ENCODE results near the gene CALHM5. TPM values are rescaled to one million over a fixed set of nuclear protein-coding genes. Genes with fewer than 3 reads are reported as not detected.

The CALHM5 gene
- total RNA-seq, 4 donors from 2014 or later, result 0.56 to 1.5 (median 0.82) TPM

DNA sequence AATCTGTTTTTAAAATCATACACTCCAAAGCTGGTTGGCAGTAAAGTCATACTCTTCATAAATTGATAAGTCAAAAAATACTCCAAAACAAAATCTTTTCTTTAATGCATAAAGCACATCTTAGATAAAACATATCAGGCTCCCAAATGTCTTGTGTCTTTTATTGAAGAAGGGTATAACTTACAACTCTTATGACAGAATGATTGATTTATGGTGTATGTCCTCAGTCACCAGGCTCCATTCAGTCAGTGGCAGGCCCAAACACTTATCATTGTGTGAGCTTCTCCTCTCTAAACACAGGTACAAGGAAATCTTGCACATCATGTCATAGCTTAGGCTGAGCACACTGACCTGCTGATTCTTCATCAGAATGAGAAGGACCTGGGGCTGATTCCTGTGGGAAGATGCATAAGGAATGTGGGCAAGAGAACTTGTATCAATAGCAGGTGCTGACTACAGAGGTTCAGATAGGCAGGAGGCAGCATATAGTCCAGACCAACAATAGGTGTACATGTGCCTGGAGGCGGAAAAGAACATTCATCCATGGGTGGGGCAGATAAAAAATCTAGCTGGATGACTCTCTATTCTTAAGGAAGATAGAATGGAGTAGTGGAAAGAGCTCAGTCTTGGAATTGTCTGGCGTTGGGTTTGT is 1.9 kb downstream of the CALHM5 start:
- ATAC-seq (no peak), DNase-seq (no peak)
- TF ChIP-seq POLR2A (IDR thresholded peaks at IDR 0.05) (no peak), CTCF (IDR thresholded peaks at IDR 0.05 in 4 of 5, conservative IDR thresholded peaks at IDR 0.05 in 1 of 5) (no peak)
- no peaks in the 10 kb centered on the region for H3K4me1 ChIP-seq
- intact Hi-C loops (cut with DNase I; ENCODE audit: low total_unique reads), result no loop called here
- H3K9me3 ChIP-seq, result no peaks in the 10 kb centered on the region
- H3K27me3 ChIP-seq, result no peaks in the 10 kb centered on the region
- H3K27ac ChIP-seq, result peak overlapping the region in 2 of 4 donors; percentile 69 to 71
- no peaks in the 10 kb centered on the region for H3K36me3 ChIP-seq
- in situ Hi-C loops (cut with MboI; ENCODE audit: low sequenced_read_pairs in 4 of 4), result no loop called here
- peak overlapping the region in 2 of 4 donors; percentile 47 to 52 for H3K4me3 ChIP-seq

DNA sequence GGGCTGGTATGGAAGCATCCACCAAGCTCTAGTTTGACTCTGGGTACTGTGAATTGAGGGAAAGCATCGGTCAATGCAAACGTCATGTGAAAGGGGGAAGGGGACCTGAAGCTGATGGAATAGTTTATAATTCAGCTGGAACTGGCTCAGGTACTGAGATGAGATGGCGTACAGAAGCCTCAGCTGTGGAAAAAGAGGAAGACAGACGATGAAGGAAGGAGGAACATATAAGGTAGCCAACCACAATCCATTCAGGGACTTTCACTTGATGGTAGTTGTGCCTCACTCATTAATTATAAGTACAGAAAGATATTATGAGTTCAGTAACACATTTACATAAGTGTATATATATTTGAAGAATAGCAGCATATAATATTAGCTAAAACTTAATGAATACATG is 2.7 kb downstream of the CALHM5 start:
- Histone ChIP-seq H3K4me1 (no peaks in the 10 kb centered on the region), H3K36me3 (no peaks in the 10 kb centered on the region), H3K4me3 (no peak overlapping the region), H3K27me3 (no peaks in the 10 kb centered on the region), H3K27ac (no peak overlapping the region), H3K9me3 (no peaks in the 10 kb centered on the region)
- in situ Hi-C loops (cut with MboI; ENCODE audit: low sequenced_read_pairs in 4 of 4) (no loop called here), intact Hi-C loops (cut with DNase I; ENCODE audit: low total_unique reads) (no loop called here)
- DNase-seq, result no peak
- no peak for ATAC-seq
- TF ChIP-seq POLR2A (IDR thresholded peaks at IDR 0.05) (no peak), CTCF (IDR thresholded peaks at IDR 0.05 in 4 of 5, conservative IDR thresholded peaks at IDR 0.05 in 1 of 5) (no peak)

DNA sequence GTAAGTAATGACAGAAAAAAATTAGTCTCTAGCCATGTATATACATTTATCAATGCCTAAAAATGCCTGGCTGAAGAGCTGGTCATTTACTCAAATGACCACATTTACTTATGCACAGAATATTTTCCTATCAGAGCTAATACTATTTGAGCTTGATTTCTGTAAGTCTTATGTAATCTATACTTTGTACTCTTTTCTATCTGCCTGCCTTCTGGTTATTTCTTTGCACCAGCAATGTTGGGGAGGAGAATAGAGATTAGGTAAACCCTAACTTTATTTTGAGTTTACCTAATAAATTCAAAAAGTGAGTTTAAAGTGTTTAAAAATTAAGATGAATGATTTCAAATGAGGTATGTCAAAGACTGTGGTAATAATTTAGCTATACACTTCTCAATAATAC is 3.7 kb downstream of the CALHM5 start:
- H3K36me3 ChIP-seq, result no peaks in the 10 kb centered on the region
- no peaks in the 10 kb centered on the region for H3K9me3 ChIP-seq
- in situ Hi-C loops (cut with MboI; ENCODE audit: low sequenced_read_pairs in 4 of 4), result no loop called here
- no peak overlapping the region for H3K4me3 ChIP-seq
- no peaks in the 10 kb centered on the region for H3K4me1 ChIP-seq
- no peak overlapping the region for H3K27ac ChIP-seq
- H3K27me3 ChIP-seq, result no peaks in the 10 kb centered on the region
- DNase-seq, result no peak
- ATAC-seq, result no peak
- intact Hi-C loops (cut with DNase I; ENCODE audit: low total_unique reads), result no loop called here
- no peak for TF ChIP-seq CTCF (IDR thresholded peaks at IDR 0.05 in 4 of 5, conservative IDR thresholded peaks at IDR 0.05 in 1 of 5)
- no peak for TF ChIP-seq POLR2A (IDR thresholded peaks at IDR 0.05)

DNA sequence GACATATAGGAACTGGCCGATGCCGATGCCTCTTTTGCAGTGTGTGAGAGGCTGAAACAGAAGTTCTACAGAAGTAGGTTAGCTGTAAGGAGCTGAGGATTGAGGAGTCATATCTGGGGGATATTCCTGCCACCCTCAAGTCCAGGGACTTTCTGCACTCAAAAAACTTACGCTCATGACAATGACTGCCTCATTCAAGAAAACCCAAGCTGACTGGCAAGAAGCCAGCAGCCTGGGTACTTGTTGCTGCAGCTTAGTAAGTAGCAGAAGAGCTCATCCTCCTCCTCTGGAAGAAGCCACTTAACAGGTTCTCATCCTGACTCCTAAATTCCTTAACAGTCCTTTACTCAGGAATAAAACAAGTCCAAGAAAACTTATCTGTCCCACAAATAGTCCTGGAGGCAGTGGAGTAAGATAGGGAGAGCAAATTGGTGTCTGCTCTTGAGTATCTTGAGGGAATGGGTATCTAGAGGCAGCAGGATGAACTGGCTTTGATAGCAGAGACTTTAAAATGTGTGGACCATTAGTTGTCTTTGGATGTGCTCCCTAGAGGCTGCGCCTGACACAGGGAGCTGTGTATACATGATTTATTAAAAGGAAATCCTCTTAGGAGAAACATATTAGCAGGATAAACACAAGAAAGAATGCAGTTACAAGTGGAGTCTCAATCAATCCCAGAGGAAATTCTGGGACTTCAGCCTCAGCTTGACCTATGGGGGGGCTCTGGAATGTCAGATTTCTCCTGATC is 7.4 kb downstream of the CALHM5 start:
- no peaks in the 10 kb centered on the region for H3K9me3 ChIP-seq
- no peaks in the 10 kb centered on the region for H3K36me3 ChIP-seq
- no peak for DNase-seq
- no peak overlapping the region for H3K4me3 ChIP-seq
- intact Hi-C loops (cut with DNase I; ENCODE audit: low total_unique reads) (no loop called here), in situ Hi-C loops (cut with MboI; ENCODE audit: low sequenced_read_pairs in 4 of 4) (no loop called here)
- no peaks in the 10 kb centered on the region for H3K4me1 ChIP-seq
- ATAC-seq, result no peak
- no peaks in the 10 kb centered on the region for H3K27me3 ChIP-seq
- TF ChIP-seq CTCF (IDR thresholded peaks at IDR 0.05 in 4 of 5, conservative IDR thresholded peaks at IDR 0.05 in 1 of 5) (no peak), POLR2A (IDR thresholded peaks at IDR 0.05) (no peak)
- H3K27ac ChIP-seq, result no peak overlapping the region
